HCT116 (cell line): ENCODE measurements around the gene PDE6G. TPM values are rescaled to one million over a fixed set of nuclear protein-coding genes. Genes with fewer than 3 reads are reported as not detected.

Source experiments
- ATAC-seq: fragments of 200-7000 bp; cut with Tn5 transposase; 2 replicates; pipeline ENCODE4 v1.9.1; 2020; ENCODE audit warnings: mild to moderate bottlenecking, moderate library complexity
- BruUV-seq: library from RNA; stranded (reverse); fragments of 400-500 nt; replicated peaks from 2 replicates; lab custom pipeline; 2021; lab: Mats Ljungman, UMichigan
- CTCF ChIA-PET: fragments of 300-600 bp; sonication (Branson Sonifier 250); formaldehyde crosslinking; loops from one replicate; lab custom pipeline; 2021; ENCODE audit warnings: antibody characterized with exemption; lab: Charles Lee
- POLR2A ChIA-PET: fragments of 300-600, 350-600 bp; sonication (Branson Sonifier 250); formaldehyde crosslinking; loops from one replicate; lab custom pipeline; 2021; ENCODE audit warnings: antibody characterized with exemption; lab: Charles Lee
- RAD21 ChIA-PET, 2 experiments: fragments of 300-600 bp; sonication (Branson Sonifier 250); formaldehyde crosslinking; loops; one replicate each; lab custom pipeline; 2023; ENCODE audit warnings: low total read pairs in 2 of 2; ENCODE audit not compliant: uncharacterized antibody in 2 of 2, unreplicated experiment in 2 of 2, low non-redundant PET in 1 of 2; lab: Charles Lee
- DNase-seq: peaks from one replicate; pipeline ENCODE4 v3.0.0-alpha.2; 2010; ENCODE audit warnings: low read depth, low spot score
- H2AFZ ChIP-seq: fragments of 200-600 bp; shearing (Covaris generic), sonication (generic); 2 replicates; pipeline ENCODE4 v1.6.1; 2017; ENCODE audit warnings: low read depth, mixed run types, mixed read lengths, antibody characterized with exemption, low read length; ENCODE audit not compliant: poor library complexity, severe bottlenecking
- H3K27ac ChIP-seq: 2 replicates; pipeline ENCODE4 v1.5.1; 2012; ENCODE audit warnings: low read depth, low read length
- H3K27me3 ChIP-seq: fragments of 200-600 bp; sonication (generic); 2 replicates; pipeline ENCODE4 v1.6.1; 2016; ENCODE audit warnings: mixed run types, low read length, mixed read lengths; ENCODE audit not compliant: insufficient read depth
- H3K36me3 ChIP-seq, 2 experiments: fragments of 200-500 bp in 1 of 2; fragments of 200-600 bp in 1 of 2; sonication (Bioruptor generic) in 1 of 2; sonication (generic) in 1 of 2; 2 replicates each; pipeline versions ENCODE4 v1.5.1 to v1.6.1; 2014 to 2016; ENCODE audit warnings: low read length in 2 of 2, inconsistent platforms in 1 of 2, mixed read lengths in 1 of 2, mixed run types in 1 of 2; ENCODE audit not compliant: insufficient read depth in 2 of 2, control insufficient read depth in 1 of 2
- H3K4me1 ChIP-seq, 2 experiments: fragments of 200-600 bp in 1 of 2; sonication (generic) in 1 of 2; 2 replicates each; pipeline versions ENCODE4 v1.5.1 to v1.6.1; 2012 to 2017; ENCODE audit warnings: low read length in 2 of 2, inconsistent platforms in 1 of 2, mild to moderate bottlenecking in 1 of 2, mixed read lengths in 1 of 2, mixed run types in 1 of 2, moderate library complexity in 1 of 2; ENCODE audit not compliant: insufficient read depth in 2 of 2, control insufficient read depth in 1 of 2
- H3K4me2 ChIP-seq: fragments of 200-600 bp; sonication (generic); 2 replicates; pipeline ENCODE4 v1.6.1; 2017; ENCODE audit warnings: mixed run types, low read length, mixed read lengths
- H3K4me3 ChIP-seq, 2 experiments: fragments of 200-600 bp in 1 of 2; sonication (generic) in 1 of 2; replicated peaks in 1 of 2; 2 replicates each; pipeline ENCODE4 v1.5.1; 2011 to 2016; ENCODE audit warnings: low read length in 2 of 2, control low read depth in 1 of 2, low read depth in 1 of 2, mild to moderate bottlenecking in 1 of 2, mixed read lengths in 1 of 2, mixed run types in 1 of 2
- H3K79me2 ChIP-seq: fragments of 200-600 bp; sonication (generic); 2 replicates; pipeline ENCODE4 v1.6.1; 2017; ENCODE audit warnings: mild to moderate bottlenecking, mixed run types, low read length, moderate library complexity, mixed read lengths; ENCODE audit not compliant: insufficient read depth
- H3K9ac ChIP-seq: fragments of 200-600 bp; sonication (generic); 2 replicates; pipeline ENCODE4 v1.6.1; 2016; ENCODE audit warnings: low read length, mixed read lengths
- H3K9me2 ChIP-seq: fragments of 200-600 bp; sonication (generic), shearing (Covaris generic); 2 replicates; pipeline ENCODE4 v1.6.1; 2017; ENCODE audit warnings: mixed run types, mild to moderate bottlenecking, moderate library complexity; ENCODE audit not compliant: insufficient read depth
- H3K9me3 ChIP-seq, 2 experiments: fragments of 200-500 bp in 1 of 2; fragments of 200-600 bp in 1 of 2; sonication (Bioruptor generic) in 1 of 2; sonication (generic) in 1 of 2; 2 replicates each; pipeline ENCODE4 v1.6.1; 2014 to 2017; ENCODE audit warnings: low read length in 2 of 2, mixed read lengths in 2 of 2, inconsistent platforms in 1 of 2, low read depth in 1 of 2, mild to moderate bottlenecking in 1 of 2, mixed run types in 1 of 2, moderate library complexity in 1 of 2; ENCODE audit not compliant: control insufficient read depth in 1 of 2, insufficient read depth in 1 of 2
- H4K20me1 ChIP-seq: fragments of 200-600 bp; sonication (generic), shearing (Covaris generic); 2 replicates; pipeline ENCODE4 v1.6.1; 2017; ENCODE audit warnings: mixed run types, mild to moderate bottlenecking, moderate library complexity; ENCODE audit not compliant: insufficient read depth
- ATF3 ChIP-seq: IDR thresholded peaks from 2 replicates; pipeline ENCODE4 v1.6.1; 2012
- CEBPB ChIP-seq: IDR thresholded peaks from 2 replicates; pipeline ENCODE4 v1.6.1; 2012; ENCODE audit warnings: low read depth
- EGR1 ChIP-seq: IDR thresholded peaks from 2 replicates; pipeline ENCODE4 v1.6.1; 2012; ENCODE audit warnings: low read depth
- ELF1 ChIP-seq: IDR thresholded peaks from 2 replicates; pipeline ENCODE4 v1.6.1; 2012; ENCODE audit warnings: low read depth, borderline replicate concordance
- EZH2 ChIP-seq: fragments of 200-600 bp; sonication (generic); IDR thresholded peaks from 2 replicates; pipeline ENCODE4 v1.6.1; 2017; ENCODE audit warnings: antibody characterized with exemption, mixed run types
- POLR2A ChIP-seq: IDR thresholded peaks from 2 replicates; pipeline ENCODE4 v1.7.0; 2011; ENCODE audit warnings: borderline replicate concordance; ENCODE audit not compliant: insufficient read depth, insufficient read length; ENCODE audit errors: extremely low read depth
- POLR2AphosphoS5 ChIP-seq: IDR thresholded peaks from 2 replicates; pipeline ENCODE4 v1.6.1; 2011; ENCODE audit warnings: mild to moderate bottlenecking, low read depth, low read length, moderate library complexity
- RAD21 ChIP-seq: IDR thresholded peaks from 2 replicates; pipeline ENCODE4 v1.6.1; 2012; ENCODE audit warnings: low read depth, mild to moderate bottlenecking
- REST ChIP-seq: IDR thresholded peaks from 2 replicates; pipeline ENCODE4 v1.6.1; 2012; ENCODE audit warnings: low read depth
- SRF ChIP-seq: IDR thresholded peaks from 2 replicates; pipeline ENCODE4 v1.6.1; 2012; ENCODE audit warnings: low read depth
- ZBTB33 ChIP-seq: IDR thresholded peaks from 2 replicates; pipeline ENCODE4 v1.6.1; 2011; ENCODE audit warnings: mild to moderate bottlenecking, low read length, moderate library complexity; ENCODE audit not compliant: insufficient replicate concordance; ENCODE audit errors: extremely low read depth
- ZFX ChIP-seq: fragments of 450-650 bp; IDR thresholded peaks from 2 replicates; pipeline ENCODE4 v1.6.1; 2017
- intact Hi-C: fragments of 100-400 bp; cut with micrococcal nuclease; formaldehyde crosslinking; loops from 2 replicates; pipeline ENCODE4 v1.10.0; 2022
- total RNA-seq: library from RNA; stranded (reverse); gene quantifications from one replicate; pipeline ENCODE4 v1.2.1, GENCODE V29; 2021; ENCODE audit not compliant: unreplicated experiment

Gene PDE6G
- total RNA-seq, 1 experiment from 2014 or later: not detected

- no peak overlapping the region for H2AFZ ChIP-seq
- H3K36me3 ChIP-seq: peaks cover 0 to 3% of the 10 kb centered on the region in 2 experiments; a peak in 1 of 4 replicates
- no peak overlapping the region for H3K4me3 ChIP-seq
- peaks cover 14 to 18% of the 10 kb centered on the region in 2 experiments for H3K4me1 ChIP-seq
- RAD21 ChIA-PET: no interaction called here
- intact Hi-C loops: no loop called here
- H3K27ac ChIP-seq: no peak overlapping the region
- no peaks in the 10 kb centered on the region for H3K9me3 ChIP-seq
- no peaks in the 10 kb centered on the region for H3K9me2 ChIP-seq
- H3K79me2 ChIP-seq: peaks cover 38% of the 10 kb centered on the region
- no peak for ATAC-seq
- H3K27me3 ChIP-seq: no peaks in the 10 kb centered on the region
- CTCF ChIA-PET: no interaction called here
- DNase-seq: no peak
- H4K20me1 ChIP-seq: peaks cover 6% of the 10 kb centered on the region; the same call in 1 of the 2 replicates
- POLR2A ChIA-PET: no interaction called here
- no peak overlapping the region for H3K9ac ChIP-seq
- BruUV-seq: no TSS peak
- TF ChIP-seq ATF3 (no peak), POLR2A (no peak), SRF (no peak), REST (no peak), EZH2 (no peak), RAD21 (no peak), ELF1 (no peak), CEBPB (no peak), POLR2AphosphoS5 (no peak), ZFX (no peak), EGR1 (no peak), ZBTB33 (no peak)
- H3K4me2 ChIP-seq: no peak overlapping the region
Observed at GRCh38 chr17:81680150-81680549, 23.8 kb upstream of the PDE6G start.
